Stimulated activated CD8-positive, alpha-beta memory T cell treated with anti-CD3 and anti-CD28 coated beads, Interleukin-7, amount 100 ng/mL, for 48 hours (primary cell): ENCODE measurements around the gene TSGA10IP.

Experiments used
- DNase-seq, 2 donors: peaks; one replicate each; pipeline ENCODE4 v3.0.0-alpha.2; 2020; ENCODE audit warnings: low read depth in 1 of 2; ENCODE audit errors: extremely low read depth in 1 of 2

TSGA10IP gene

DNA sequence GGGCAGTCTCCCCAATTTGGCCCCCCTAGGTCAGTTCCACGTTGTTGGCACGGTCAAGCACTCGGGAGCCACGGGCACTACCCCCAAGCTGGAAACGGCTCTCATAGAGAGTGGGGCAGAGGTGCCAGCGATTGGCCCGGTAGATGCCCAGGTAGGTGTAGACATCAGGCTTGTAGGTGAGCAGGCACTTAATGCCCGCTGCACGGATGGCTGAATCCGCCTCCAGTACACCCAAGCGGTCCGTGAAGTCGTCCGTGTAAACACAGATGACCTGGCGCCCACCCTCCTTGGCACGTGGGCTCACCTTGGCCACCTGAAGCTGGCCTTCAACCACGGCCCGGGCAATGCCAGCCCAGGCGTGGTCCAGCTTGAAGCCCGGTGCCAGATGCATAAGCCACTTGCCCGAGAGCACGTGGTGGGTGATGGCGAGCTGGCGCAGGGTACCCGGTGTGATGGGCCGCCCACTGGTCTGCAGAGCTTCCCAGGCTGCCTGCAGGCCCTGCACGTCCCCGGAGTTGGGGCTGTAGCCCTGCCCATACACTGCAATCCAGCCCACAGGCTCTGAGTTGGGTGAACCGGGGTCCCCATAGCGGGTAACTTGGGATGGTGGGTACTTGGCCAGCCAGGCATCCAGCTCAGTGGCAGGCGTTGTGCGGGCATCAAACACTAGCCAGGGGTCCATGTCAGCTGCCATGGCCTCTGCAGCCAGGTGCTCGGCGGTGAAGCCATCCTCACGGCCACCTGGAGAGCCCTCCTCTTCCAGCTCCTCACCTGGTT is 27.7 kb upstream of the TSGA10IP start:
- no peak for DNase-seq

- no peak for DNase-seq
Observed at GRCh38 chr11:65918211-65919140, 26.8 kb upstream of the TSGA10IP start, which contains the start of gene C11orf68. TSS of gene C11orf68 (minus strand) at chr11:65919062. CDS start at chr11:65919031, 31 bp downstream.

DNA sequence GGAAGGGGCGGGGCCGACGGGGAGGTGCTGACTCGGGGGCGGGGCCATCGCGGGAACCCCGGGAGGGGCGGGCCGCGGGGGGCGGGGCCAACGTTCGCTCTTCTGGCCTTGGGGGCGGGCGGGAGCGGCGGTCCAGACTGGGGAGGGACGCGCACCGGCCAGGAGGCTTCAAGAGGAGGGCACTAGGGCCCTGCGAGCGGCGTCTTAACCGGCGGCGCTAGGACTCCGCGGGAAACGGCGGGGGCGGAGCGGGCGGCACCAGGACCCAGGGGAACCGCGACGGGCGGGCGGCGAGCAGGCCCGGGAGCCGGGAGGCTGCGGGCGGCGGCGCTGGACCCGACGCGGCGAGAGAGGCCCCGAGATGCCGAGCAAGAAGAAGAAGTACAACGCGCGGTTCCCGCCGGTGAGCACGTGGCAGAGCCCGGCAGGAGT is 26.1 kb upstream of the TSGA10IP start, which contains the start of gene DRAP1:
Gene DRAP1, plus strand, starts transcription at position 286 of the 432 bp plus-strand sequence. Its CDS starts 76 bp downstream, at position 362.
- peak; percentile 97 to 98 for DNase-seq

DNA sequence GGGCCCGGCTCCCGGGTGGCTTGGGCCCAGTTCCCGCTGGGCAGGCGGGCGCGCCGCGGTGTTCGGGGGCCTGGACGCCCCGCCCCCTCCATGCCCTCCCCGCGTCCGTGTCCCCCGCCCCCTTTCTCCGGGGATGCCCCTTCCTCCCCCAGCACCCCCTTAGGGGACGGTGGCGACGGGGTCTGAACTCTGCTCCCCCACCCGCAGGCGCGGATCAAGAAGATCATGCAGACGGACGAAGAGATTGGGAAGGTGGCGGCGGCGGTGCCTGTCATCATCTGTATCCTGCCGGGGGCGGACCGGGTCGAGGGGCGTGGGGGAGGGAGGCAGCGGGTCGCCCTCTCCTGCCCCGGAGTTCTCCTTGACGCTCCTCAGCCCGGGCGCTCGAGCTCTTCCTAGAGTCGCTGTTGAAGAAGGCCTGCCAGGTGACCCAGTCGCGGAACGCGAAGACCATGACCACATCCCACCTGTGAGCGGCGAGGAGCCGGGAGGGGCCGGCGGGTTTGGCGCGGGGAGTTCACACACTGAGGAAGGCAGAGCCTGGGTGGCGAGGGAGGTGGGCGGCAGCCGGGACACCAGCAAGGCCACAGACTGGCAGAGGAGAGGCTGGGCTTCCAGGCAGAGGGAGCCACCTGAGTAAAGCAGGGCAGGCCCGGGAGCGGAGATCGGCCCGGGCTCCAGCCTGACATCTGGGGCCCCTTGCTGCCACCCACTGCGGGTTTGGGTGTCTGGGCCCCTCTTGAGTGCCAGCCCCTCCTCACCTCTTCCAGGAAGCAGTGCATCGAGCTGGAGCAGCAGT is 25.5 kb upstream of the TSGA10IP start:
- DNase-seq: no peak

DNA sequence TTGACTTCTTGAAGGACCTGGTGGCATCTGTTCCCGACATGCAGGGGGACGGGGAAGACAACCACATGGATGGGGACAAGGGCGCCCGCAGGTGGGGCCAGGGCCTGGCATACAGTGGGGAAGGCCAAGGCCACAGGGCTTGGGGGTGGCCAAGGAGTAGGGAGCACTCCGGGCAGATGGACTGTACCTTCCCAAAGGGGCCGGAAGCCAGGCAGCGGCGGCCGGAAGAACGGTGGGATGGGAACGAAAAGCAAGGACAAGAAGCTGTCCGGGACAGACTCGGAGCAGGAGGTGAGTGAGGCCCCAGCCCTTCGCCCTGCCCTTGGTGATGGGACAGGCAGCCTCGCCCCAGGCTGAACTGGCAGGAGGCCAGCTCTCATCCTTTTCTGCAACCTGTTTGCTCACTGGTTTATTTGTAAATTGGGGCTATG is 24.9 kb upstream of the TSGA10IP start:
- DNase-seq: no peak

GRCh38 chr11:65921033-65921555 is 24.2 kb upstream of the TSGA10IP start:
- DNase-seq: no peak

- no peak for DNase-seq
Observed at GRCh38 chr11:65921876-65922275, 23.4 kb upstream of the TSGA10IP start.

- DNase-seq: no peak
Observed at GRCh38 chr11:65922565-65922964, 22.7 kb upstream of the TSGA10IP start.

- DNase-seq: no peak
Observed at GRCh38 chr11:65925397-65925796, 19.9 kb upstream of the TSGA10IP start.

DNA sequence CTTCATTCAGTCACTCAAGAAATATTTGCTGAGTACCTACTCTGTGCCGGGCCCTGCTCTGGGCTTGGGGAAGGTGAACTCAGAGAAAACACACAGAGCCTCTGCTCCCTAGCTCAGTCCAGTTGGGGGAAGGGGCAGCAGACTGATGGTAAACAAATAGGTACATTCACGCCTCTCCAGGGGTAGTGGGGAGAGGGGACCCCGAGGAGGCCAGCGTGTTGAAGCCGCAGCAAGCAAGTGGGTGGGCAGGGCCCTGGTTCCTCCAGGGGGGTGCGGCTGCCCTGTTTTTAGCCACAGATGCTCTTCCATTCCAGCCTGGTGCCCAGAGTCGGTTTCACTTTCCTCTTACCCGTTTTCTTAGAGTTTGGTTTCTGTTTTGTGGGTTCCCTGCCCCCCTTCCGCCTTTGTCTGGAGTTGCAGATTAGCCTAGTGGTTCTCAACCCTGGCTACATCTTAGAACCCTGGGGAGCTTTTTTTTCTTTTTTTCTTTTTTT is 17.3 kb upstream of the TSGA10IP start:
- DNase-seq: peak; percentile 47 to 72

- DNase-seq: no peak
Observed at GRCh38 chr11:65928667-65929066, 16.6 kb upstream of the TSGA10IP start.

DNA sequence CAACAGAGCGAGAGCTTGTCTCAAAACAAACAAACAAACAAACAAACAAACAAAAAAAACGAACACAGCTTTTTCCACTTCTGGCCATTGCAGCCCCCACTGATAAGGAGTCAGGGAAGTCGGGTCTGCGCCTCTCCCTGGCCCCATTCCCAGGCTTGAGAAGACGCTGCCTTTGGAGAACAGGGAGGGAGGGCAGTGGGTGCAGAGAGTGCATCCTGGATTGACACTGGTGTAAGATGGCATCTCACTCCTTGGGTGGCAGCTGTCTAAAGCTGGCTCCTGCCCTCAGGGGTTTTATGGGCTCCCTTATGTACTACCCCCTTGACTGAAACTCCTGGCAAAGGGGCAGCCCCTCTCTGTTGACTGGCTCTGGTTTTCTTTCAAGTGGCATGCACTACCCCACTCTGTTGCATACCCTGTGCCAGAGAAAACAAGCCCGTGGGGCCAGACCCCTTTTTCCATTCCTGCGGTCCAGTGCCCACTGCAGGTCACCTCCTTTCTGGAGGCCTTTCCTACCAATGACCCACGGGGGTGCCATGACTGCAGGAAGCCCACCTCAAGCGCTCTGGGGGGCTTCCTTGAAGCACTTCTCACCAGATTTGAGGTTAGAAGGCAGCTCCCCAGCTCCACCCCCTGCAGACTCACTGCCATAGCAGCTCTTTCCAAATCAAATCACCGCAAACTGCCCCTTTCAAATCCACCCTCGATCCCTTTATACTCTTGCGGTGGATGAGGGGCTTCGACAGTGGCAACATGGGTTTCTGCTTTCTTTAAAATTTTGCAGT is 13.3 kb upstream of the TSGA10IP start:
- DNase-seq: no peak

DNA sequence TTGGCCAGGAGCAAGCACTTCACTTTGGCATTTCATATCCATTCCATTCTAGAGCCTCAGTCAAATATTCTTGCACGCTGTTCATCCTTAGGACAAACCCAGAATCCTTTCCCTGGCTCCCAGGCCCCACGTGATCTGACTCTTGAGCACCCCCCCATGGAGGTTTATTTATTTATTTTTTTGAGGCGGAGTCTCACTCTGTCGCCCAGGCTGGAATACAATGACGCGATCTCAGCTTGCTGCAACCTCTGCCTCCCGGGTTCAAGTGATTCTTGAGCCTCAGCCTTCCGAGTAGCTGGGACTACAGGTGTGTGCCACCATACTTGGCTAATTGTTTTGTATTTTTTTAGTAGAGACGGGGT is 12.7 kb upstream of the TSGA10IP start:
- DNase-seq: no peak

GRCh38 chr11:65934014-65934413 is 11.3 kb upstream of the TSGA10IP start:
- no peak for DNase-seq

DNA sequence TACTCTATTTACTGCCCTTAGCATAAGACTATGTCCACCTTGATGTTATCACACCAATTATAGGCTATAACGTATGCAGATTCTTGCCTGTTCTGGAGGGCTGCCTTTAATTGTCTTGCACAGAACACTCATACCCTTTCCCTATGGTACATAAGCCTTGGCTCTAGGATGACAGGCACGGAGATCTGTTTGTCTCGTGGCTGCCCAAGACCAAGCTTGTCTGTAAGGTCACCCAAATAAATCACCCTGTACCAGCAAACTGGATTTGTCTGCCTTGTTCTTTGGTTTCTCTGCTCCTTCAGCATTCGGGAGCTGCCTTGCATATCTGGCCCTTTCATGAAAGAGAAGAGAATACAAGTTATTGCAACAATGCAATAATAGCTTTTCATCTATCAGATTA is 7.5 kb upstream of the TSGA10IP start:
- DNase-seq: no peak

DNA sequence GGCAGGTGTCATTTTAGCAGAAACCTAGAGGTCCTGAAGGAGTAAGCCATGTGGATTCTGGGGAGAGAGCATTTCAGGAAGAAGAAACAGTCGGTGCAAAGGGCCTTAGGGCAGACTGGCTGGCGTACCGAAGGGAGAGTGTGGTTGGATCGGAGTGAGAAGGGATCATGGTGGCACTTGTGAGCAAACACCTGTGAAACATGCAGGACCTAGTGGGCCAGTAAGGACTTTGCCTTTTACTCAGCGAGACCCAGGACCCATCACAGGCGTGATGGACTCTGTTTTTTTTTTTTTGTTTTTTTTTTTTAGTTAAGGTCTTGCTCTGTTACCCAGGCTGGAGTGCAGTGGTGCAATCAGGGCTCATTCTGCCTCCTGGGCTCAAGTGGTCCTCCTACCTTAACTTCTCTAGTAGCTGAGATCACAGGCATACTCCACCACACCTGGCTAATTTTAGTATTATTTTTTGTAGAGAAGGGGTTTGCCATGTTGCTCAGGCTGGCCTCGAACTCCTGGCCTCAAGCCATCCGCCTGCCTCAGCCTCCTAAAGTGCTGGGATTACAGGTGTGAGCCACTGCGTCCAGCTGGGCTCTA is 3.5 kb upstream of the TSGA10IP start:
- no peak for DNase-seq

DNA sequence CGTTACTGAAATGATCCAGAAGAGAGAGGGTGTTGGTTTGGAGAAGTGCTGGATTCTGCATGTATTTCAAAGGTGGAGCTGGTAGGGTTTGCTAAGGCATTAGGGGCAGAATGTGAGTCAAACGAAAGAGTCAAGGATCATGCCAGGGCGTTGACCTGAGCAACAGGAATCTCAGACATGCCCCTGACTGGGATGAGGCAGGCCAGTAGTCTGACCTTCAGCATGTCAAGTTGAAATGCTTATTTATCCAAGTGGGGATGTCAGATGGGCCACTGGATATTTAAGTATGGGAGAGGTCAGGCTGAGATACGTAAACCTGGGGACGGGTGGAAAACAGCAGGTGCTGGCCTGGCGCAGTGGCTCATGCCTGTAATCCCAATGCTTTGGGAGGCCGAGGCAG is 2.7 kb upstream of the TSGA10IP start:
- DNase-seq: no peak

DNA sequence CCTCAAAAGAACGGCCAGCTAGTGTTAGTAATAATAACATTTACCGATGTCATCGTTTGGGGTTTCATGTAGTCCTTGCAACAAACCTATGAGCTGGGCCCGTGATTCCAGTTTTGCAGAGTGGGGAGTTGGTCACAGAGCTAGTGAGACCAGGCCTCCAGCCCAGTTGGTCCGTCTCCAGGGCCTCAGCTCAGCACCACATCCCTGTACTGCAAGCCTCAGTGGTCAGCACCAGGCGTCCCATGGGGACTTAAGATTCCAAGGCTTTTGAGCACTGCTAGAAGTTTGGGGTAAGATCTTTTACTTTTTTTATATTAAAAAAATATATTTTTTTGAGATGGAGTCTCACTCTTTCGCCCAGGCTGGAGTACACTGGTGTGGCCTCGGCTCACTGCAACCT is 1.1 kb upstream of the TSGA10IP start:
- DNase-seq: no peak

DNA sequence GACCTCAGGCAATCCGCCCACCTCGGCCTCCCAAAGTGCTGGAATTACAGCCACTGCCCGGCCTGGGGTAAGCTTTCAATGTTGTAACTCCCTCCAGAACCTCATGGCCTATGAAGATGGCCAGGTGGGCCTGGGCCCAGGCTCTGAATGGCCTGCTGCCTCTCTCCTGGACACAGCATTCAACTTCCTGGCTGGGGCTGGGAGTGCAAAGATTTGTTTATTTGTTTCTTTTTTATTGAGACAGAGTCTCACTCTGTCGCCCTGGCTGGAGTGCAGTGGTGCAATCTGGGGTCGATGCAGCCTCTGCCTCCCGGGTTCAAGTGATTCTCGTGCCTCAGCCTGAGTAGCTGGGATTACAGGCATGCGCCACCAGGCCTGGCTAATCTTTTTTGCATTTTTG is 513 bp upstream of the TSGA10IP start:
- DNase-seq: no peak
